ENCODE results near the gene GPA33.
A peak's percentile ranks its signal among the peaks of the same experiment; 100 is the strongest.

Gene GPA33, protein sequence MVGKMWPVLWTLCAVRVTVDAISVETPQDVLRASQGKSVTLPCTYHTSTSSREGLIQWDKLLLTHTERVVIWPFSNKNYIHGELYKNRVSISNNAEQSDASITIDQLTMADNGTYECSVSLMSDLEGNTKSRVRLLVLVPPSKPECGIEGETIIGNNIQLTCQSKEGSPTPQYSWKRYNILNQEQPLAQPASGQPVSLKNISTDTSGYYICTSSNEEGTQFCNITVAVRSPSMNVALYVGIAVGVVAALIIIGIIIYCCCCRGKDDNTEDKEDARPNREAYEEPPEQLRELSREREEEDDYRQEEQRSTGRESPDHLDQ

DNA sequence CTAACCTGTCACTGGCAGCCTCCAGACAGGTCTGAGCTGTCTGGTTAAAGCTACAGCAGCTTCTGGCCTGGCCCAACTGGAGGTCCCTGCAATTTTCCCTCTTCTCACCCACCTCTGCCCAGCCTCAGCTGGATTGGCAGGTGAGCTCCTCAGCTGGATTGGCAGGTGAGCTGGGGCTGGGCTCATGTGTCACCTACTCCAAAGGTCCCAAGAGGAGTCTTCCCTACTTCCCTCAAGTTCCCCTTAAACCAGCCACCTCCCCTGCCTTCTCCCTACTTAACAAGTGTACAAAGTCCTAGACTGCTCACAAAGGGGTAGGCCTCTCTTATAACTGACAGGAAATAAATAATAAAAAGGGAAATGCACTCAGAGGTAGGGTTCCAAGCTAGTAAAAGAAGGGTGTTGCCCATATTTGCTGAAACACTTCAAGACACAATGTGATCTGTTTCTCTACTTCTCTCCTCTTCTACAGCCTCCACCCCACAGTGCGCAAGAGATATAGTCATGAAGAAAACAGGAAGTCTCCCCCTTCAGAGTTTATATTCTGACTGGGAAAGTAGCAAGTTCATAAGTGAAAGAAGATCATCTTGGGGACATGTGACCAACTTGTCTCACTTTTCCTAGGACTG, at the start of gene GPA33:
TSS of gene GPA33 (minus strand) at position 64 of the 629 bp plus-strand sequence. CDS start 90 bp downstream, outside the sequence.
- peak; percentile 8 for DNase-seq

DNA sequence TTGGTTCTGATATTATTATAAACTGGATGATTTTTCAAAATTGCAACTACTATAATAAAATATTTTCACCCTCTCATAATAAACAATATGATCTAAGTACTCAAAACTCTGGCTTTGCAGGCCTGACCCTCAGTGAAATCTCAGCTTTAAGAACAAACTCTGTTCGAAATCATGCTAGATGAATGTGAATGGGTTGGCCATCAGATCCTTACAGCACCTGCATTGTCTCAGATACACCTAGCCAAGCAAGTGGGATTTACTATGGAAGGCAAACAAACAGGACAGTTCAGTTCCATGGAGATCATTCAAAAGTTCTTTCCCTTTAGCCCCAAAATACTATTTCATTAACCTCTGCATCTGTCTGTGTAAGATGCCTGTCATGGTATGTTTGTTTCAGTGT, 48.5 kb upstream of the GPA33 start:
- DNase-seq: no peak

DNA sequence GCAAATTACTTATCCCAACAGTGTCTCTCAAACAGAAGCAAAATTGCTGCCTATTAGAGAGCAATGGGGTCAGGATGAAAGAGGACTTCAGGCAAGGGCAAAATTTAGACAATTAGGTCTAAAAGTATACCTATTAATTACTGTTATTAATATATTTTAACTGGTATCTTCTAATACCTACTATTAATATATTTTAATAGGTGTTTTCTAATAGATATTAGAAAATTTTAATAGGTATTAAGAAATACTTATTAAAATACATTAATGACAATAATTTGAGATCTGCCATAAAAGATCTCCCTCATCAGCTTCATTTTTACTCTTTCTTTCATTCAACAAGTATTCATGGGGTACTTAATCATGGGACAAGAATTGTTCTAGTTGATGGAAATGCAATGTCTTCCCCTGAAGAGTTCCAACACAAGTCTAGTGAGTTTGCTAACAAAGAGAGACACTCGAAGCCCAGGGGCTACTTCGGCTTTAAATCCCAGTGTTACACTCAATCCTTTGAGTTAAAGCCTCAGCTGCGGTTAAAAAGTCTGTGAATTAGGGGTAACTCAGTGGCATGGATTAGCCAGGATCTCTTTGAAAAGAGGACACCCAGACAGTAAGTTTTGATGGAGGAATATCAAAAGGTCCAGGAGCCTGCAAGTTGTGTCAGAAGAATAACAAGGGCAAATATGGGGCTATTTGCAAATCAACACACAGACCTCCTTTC, 47.8 kb upstream of the GPA33 start:
- no peak for DNase-seq

DNA sequence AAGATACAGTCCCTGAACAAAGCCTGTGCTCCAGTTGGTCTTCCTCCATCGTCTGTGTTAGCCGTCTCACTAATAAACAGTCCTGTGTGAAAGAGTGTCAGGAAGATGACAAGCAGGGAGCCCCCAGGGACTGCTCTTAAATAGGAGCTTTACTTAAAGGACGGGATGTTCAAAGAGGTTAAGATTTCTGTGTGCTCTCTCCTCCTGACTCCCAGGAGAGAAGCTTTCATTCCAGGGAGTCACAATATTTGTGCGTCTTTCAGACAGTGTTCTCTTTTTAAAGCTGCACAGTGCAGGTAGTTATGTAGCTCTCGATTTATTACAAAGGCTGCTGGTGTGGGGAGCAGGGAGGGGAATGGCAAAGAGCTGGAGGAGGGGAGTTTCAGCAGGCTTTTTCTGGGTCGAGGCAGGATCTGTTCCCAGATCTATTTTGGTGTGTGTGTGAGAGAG, 47.2 kb upstream of the GPA33 start:
- DNase-seq: no peak

DNA sequence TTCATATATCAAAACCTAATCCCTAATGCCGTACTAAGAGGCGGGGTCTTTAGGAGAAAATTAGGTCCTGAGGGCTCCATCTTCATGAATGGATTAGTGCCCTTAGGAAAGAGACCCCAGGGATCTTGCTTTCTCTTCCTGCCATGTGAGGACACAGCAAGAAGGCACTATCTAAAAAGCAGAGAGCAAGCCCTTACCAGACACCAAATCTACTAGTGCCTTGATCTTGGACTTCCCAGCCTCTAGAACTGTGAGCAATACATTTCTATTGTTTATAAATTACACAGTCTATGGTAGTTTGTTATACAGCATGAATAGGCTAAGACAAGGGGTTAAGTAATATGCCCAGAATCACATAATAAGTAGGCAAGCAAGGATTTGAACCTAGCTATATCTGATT, 46.6 kb upstream of the GPA33 start:
- DNase-seq: no peak

DNA sequence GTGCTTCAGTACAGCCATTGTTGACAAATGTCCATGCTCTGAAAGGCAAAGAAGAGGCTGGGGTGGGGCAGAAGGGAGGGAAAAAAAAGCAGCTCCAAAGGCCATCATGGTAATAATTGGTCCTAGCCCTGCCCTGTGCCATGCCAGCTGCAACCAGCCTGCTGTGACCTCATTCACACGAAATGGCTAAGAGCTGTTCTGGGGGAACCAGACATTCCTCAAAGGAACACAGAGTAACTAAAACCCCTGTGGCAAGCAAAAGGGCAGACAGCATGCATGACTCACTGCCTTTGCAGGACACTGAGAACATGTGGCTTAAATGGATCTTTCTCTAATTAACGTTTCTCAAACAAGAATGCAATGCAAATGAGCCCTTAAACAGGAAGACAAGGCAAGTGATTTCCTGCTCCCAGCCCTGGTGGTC, 46.0 kb upstream of the GPA33 start:
- no peak for DNase-seq

DNA sequence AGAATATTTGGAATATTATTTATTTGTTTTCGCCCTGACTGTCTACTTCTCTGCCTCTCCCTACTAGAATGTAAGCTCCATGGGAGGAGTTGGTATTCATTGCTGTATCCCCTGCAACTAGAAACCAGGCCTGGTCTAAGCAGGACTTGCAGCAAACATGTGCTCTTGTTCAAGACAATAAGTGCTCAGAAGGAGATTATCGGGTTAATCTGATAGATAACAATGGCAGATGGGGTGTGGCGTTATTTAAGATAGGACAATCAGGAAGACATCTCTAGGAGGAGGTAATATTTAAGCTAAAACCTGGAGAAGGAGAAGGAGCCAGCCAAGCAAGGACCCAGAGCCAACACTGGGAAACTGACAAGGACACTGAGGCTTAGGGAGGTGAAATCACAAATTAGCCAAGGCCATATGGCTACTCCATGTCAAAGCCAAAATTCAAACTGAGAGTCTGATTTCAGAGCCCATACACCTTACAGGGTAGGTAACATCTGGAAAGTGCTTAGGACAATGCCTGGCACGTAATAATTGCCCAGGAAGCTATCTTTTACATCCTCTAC, 45.2 kb upstream of the GPA33 start:
- no peak for DNase-seq

DNA sequence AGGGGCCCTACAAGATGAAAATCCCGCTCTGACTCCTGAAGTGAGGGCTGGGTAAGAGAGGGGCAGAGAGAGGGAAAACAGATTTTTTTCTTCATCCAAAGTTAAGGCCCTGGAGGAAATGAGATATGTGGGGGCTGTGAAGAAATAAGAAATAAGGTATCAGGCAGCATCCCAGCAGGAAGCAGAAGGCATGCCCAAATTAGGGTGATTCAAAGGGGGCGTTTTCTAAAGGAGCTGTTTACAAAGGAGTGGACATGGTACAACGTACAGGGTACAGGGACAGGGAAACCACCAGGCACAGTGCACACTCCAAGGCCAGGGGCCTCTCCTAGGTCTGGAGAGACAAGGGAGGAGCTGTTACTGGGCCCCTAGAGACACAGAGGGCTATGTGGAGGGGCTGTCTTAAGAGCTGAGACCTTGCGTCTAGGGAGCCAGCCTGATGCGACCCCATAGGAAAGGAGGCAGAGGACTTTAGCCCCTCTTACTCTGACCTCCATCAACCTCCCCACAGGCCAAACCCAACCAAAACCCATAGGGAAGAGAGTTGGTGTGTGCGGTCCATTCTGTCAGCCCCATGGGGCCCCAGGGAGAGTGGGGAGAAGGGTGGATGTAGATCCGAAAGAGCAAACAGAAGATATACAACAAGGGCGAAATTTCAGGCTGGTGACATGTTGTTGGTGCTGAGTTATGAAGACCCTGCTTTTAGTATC, 42.3 kb upstream of the GPA33 start:
- DNase-seq: no peak

DNA sequence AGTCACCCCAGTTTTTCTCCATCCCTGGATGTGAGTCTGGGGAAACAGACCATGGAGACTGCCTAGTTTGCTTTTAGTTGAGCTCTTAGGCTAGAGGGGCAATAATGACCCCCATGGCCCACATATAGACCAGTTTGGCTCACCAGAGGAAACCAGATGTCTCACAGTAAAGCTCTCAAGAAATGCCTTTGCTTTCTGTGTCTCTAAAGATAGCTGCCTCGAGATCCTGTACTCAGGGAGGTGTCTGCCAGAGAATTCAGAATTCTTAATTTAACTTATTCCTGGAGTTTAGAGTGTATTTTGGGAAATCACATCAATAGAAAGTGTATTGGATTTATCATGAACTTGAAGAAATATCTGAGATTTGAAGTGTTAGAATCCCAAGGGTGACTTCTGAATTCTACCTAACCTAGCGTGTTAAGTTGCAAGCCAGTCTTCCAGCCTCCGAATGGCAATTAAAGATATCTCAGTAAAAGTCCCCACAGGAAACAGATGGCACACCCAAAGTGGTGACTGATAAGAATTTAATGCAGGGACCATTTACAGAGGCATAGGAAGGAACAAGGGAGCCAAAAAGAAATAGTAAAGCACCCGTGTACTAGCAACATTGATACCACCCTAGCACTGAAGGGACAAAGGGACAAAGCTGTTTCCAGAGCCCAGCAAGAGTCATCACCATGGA, 40.8 kb upstream of the GPA33 start:
- peak; percentile 78 for DNase-seq

DNA sequence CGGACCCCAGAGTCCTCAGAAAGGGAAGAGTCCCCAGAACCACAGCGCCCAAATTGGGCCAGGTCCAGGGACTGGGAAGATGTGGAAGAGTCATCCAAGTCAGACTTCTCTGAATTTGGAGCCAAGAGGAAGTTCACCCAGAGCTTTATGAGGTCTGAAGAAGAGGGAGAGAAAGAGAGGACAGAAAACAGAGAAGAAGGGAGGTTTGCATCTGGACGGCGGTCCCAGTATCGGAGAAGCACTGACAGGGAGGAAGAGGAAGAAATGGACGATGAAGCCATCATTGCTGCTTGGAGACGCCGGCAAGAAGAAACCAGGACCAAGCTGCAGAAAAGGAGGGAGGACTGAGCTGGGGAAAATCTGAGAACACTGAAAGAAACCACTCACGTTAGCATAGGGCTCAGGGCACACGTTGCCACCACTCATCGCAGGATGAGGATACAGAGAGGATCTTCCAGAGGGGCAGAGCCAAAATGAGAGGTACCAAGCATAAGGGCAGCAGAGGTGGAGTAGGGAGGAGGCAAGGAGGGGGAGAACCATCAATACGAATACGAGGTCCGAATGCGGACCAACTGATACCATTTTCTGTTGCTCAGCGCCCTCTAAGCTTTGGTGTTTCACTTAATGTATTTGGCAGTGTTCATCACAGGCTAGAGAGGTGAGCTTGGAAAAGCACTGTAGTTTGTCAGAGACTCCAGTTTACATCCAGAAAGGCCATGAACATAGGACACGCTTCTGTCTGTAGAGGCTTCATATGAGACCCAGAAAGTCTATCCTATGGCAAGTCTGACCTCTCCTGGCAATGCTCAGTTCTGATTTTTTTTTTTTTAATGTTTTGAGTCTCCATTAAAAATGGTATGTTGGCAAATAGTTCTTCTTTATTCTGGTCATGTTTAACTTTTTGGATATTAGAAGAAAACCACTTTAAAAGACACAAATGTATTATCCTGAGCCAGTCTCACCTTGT, 38.4 kb upstream of the GPA33 start:
- no peak for DNase-seq

DNA sequence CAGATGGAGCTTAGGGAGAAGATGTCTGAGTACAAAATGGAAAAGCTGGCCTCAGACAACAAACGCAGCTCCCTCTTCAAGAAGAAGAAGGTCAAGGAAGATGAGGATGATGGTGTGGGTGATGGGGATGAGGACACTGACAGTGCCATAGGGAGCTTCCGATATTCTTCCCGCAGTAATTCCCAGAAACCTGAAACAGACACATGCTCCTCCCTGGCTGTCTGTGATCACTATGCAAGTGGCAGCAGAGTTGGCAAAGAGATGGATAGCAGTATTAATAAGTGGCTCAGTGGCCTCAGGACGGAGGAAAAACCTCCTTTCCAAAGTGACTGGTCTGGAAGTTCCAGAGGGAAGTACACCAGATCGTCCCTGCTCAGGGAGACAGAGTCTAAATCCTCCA, 37.5 kb upstream of the GPA33 start:
- no peak for DNase-seq

DNA sequence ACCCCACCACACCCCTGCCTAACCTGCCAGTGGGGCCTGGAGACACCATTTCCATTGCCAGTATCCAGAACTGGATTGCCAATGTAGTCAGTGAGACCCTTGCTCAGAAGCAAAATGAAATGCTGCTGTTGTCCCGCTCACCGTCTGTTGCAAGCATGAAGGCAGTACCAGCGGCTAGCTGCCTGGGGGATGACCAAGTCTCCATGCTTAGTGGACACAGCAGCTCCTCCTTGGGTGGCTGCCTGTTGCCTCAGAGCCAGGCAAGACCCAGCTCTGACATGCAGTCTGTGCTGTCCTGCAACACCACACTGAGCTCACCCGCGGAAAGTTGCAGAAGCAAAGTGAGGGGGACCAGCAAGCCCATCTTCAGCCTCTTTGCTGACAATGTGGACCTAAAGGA, 37.1 kb upstream of the GPA33 start:
- no peak for DNase-seq

DNA sequence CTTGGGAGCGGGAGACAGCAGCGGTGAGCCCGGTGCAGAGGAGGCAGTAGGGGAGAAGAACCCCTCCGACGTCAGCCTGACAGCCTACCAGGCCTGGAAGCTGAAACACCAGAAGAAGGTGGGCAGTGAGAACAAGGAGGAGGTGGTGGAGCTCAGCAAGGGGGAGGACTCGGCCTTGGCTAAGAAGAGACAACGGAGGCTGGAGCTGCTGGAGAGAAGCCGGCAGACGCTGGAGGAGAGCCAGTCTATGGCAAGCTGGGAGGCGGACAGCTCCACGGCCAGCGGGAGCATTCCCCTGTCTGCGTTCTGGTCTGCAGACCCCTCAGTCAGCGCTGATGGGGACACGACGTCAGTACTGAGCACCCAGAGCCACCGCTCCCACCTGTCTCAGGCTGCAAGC, 36.6 kb upstream of the GPA33 start:
- no peak for DNase-seq

DNA sequence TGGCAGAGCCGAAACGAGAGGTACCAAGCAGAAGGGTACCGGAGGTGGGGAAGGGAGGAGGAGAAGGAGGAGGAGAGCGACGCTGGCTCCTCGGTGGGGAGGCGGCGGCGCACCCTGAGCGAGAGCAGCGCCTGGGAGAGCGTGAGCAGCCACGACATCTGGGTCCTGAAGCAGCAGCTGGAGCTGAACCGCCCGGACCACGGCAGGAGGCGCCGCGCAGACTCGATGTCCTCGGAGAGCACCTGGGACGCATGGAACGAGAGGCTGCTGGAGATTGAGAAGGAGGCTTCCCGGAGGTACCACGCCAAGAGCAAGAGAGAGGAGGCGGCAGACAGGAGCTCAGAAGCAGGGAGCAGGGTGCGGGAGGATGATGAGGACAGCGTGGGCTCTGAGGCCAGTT, 36.1 kb upstream of the GPA33 start:
- no peak for DNase-seq

DNA sequence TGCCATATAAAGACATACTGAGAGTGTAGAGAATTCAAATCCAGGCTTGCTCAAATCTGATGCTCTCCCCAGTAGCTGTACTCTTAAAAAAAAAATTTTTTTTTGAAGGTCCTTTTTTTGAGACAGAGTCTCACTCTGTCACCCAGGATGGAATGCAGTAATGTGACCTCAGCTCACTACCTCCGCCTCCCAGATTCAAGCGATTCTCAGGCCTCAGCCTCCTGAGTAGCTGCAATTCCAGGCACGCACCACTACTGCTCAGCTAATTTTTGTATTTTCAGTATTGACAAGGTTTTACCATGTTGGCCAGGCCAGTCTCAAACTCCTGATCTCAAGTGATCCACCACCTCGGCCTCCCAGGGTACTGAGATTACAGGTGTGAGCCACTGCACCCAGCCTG, 32.4 kb upstream of the GPA33 start:
- no peak for DNase-seq

DNA sequence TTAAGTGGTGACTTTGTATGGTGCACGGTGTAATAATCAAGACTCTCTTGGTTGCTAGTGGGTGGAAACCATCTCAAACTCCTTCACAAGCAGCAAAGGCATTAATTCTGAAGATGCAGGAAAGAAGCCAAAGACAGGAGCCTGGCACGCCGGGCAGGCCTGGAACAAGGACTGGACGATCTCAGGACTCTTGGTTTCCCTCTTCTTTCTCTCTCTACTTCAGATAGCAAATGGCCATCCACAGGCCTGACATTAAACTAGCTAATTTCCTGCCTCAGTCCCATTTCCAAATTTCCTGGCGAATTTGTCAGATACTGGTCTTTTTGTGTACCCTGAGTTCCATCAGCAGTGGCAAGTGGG, 31.9 kb upstream of the GPA33 start:
- DNase-seq: no peak

DNA sequence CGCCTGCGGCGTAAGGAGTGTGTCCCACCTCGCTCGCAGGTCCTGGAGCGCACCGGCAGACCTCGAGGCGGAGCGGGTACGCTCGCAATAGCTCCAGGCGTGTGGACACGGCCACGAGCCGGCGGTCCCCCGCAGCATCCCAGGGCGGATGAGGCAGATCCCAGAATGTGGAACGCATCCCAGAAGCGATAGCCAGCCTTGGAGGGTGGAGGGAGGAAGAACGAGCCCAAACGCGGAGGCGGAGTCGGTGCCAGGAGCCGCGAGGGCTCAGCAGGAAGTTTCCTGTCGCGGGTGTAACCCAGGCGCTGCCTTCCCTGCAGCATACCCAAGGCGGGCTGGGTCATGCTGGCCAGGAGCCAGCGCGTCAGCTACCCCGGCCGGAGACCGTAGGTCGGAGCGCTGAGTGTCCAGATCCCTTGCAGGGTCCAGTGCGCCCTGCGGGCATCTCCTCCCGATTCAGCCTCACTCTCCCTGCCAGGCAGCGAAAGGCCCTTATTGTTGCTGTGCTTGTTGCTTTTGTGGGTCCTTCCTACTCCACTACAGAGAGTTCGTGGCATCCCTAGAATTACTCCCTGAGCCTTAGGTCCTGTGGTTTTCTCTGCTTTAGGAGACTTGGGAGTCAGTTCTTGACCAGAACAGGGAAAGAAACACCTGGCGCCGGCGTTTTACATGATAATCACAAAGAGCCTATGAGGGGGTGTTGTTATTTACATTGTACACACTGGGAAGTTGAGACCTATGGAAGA, 31.4 kb upstream of the GPA33 start:
- DNase-seq: no peak

DNA sequence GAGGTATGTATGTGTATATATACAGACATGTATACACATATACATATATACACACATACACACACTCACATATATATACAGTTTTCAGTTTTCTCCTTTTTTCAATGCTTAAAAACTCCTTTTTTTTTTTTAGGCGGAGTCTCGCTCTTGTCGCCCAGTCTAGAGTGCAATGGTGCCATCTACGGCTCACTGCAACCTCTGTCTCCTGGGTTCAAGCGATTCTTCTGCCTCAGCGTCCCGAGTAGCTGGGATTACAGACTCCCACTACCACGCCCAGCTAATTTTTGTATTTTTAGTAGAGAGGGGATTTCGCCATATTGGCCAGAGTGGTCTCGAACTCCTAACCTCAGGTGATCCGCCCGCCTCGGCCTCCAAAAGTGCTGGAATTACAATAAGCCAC, 30.7 kb upstream of the GPA33 start:
- no peak for DNase-seq

DNA sequence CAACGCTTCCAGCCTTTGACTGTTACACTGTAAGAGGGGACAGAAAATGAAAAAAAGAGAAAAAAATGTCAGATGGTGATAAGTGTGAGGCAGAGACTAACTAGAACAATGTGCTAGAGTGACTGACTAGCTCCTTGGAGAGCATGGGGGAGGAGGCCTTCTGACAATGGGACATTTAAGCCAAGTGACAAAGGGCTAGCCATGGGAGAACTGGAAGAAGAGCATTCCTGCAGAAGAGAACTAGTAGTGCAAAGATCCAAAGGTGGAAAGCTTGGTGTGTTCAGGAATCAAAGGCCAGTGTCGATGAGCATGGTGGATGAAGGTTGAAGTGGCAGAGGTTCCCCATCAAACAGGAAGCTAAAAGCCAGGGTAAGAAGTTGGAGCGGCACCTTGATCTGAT, 29.5 kb upstream of the GPA33 start:
- no peak for DNase-seq

DNA sequence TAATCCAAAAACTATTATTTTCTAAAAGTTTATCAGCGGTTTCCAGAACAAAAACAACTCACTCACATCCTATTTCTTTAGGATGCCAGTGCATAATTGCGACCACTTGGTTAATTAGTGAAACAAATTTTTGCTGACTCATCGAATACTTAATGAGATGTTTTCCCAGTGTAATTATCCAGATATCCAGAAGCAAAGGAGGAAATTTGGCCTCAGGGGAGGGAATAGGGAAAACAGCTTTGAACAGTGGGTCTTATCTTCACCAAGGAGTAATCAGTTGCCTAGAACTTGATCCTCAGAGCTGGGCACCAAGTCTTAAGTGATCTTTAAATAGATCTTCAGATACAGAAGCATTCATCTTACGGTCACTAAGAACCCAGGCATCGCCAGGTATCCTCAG, 28.0 kb upstream of the GPA33 start:
- no peak for DNase-seq

DNA sequence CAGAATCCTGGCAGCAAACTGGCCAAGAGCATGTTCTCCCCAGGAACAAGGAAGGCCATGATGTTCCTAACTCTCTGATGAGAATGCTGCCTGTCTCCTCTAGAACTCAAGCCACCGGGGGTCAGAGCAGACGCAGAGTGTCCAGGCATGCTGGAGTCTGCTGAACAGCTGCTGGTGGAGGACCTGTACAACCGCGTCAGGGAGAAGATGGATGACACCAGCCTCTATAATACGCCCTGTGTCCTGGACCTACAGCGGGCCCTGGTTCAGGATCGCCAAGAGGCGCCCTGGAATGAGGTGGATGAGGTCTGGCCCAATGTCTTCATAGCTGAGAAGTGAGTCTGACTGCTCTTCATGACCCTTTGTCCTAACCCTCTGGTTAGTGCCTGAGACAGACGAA, 27.0 kb upstream of the GPA33 start:
- DNase-seq: no peak
